ENCODE data around the gene PACSIN1.

DNA sequence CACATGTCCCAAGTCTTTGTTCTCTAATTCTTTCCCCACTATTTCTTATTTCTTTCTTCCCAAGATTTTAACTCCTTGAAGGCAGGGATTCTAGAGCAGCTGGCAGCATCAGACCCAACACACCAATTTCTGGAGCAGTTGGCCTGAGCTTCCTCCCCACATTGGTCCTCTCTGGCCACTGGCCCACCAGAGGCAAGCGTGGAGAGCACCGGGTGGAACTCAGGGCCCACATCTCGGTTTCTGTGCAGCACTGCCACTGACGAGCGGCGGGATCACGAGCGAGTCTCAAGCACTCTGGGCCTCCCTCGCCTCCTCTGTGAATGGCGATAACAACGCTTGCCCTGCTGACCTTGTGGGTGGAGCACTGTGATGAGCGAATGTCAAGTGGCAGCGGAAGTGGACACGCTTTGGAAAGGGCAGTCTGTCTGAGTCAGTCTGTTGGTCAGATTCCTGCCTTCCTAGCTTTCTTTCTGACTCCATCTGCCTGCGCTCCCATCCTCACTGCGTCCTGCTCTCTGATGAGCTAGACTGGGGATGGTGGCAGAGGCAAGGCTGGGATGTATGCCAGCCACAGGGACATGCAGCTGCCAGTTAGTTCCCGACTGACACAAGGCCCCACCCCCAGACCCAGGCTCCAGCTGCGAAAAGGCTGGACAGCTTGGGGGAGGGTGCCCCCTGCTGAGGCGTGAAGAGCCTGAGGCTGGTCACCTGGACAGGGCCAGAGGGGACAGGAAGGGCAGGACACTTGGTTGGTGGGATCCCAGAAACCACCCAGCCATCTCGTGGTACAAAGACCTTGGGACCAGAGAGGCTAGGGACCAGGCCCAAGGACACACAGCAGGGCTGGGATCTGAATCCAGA is 94.7 kb downstream of the PACSIN1 start:
- TF ChIP-seq, protein P1, sequence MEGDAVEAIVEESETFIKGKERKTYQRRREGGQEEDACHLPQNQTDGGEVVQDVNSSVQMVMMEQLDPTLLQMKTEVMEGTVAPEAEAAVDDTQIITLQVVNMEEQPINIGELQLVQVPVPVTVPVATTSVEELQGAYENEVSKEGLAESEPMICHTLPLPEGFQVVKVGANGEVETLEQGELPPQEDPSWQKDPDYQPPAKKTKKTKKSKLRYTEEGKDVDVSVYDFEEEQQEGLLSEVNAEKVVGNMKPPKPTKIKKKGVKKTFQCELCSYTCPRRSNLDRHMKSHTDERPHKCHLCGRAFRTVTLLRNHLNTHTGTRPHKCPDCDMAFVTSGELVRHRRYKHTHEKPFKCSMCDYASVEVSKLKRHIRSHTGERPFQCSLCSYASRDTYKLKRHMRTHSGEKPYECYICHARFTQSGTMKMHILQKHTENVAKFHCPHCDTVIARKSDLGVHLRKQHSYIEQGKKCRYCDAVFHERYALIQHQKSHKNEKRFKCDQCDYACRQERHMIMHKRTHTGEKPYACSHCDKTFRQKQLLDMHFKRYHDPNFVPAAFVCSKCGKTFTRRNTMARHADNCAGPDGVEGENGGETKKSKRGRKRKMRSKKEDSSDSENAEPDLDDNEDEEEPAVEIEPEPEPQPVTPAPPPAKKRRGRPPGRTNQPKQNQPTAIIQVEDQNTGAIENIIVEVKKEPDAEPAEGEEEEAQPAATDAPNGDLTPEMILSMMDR (IDR thresholded peaks at IDR 0.05), result no peak
- no peak for TF ChIP-seq POLR2A (IDR thresholded peaks at IDR 0.05)
